GM12891 (cell line): ENCODE data around the gene TRIM37.

Source experiments
- PAX5 ChIP-seq: IDR thresholded peaks from 2 replicates; pipeline ENCODE4 v1.6.1; 2011; ENCODE audit warnings: low read length, moderate library complexity, mild to moderate bottlenecking; ENCODE audit not compliant: insufficient read depth, severe bottlenecking
- POLR2AphosphoS5 ChIP-seq: IDR thresholded peaks from 2 replicates; pipeline ENCODE4 v1.6.1; 2011; ENCODE audit warnings: low read depth, low read length, control low read depth
- TAF1 ChIP-seq: IDR thresholded peaks from 2 replicates; pipeline ENCODE4 v1.6.1; 2011; ENCODE audit warnings: low read depth, low read length, control low read depth

- TF ChIP-seq TAF1 (no peak), PAX5 (no peak), POLR2AphosphoS5 (no peak)
Observed at GRCh38 chr17:59067340-59067739, 39.3 kb downstream of the TRIM37 start.
